Sigmoid colon (tissue), 4 donors: ENCODE measurements around the gene CRB2.

ENCODE experiments used
- CTCF ChIP-seq, 4 experiments: fragments of 450-650 bp in 3 of 4; fragments of 200-600 bp in 1 of 4; IDR thresholded peaks; one replicate each; pipeline ENCODE4 v1.5.1; 2016 to 2019; ENCODE audit warnings: antibody characterized with exemption in 4 of 4, mild to moderate bottlenecking in 3 of 4, moderate library complexity in 2 of 4
- EP300 ChIP-seq, 4 donors: sonication (generic); formaldehyde crosslinking; IDR thresholded peaks; one replicate each; pipeline ENCODE4 v1.6.1; 2017; ENCODE audit warnings: antibody characterized with exemption in 4 of 4
- POLR2A ChIP-seq, 2 donors: fragments of 450-650 bp; IDR thresholded peaks; one replicate each; pipeline ENCODE4 v1.6.1; 2016; ENCODE audit warnings: antibody characterized with exemption in 2 of 2, mild to moderate bottlenecking in 2 of 2, moderate library complexity in 2 of 2
- POLR2AphosphoS5 ChIP-seq, 4 donors: sonication (generic); formaldehyde crosslinking; IDR thresholded peaks; one replicate each; pipeline ENCODE4 v1.6.1; 2017; ENCODE audit warnings: antibody characterized with exemption in 4 of 4

GRCh38 chr9:123423311-123423640, 67.3 kb downstream of the CRB2 start:
- TF ChIP-seq CTCF (IDR thresholded peaks at IDR 0.05) = no peak
- no peak for TF ChIP-seq POLR2A (IDR thresholded peaks at IDR 0.05)
- no peak for TF ChIP-seq EP300 (IDR thresholded peaks at IDR 0.05)
- no peak for TF ChIP-seq POLR2AphosphoS5 (IDR thresholded peaks at IDR 0.05)
